ENCODE data around the gene RUNX2. TPM values are rescaled to one million over a fixed set of nuclear protein-coding genes. Genes with fewer than 3 reads are reported as not detected.

RUNX2 gene
- total and polyA plus RNA-seq, 2 donors from 2014 or later = 2.3 to 4.7 TPM

DNA sequence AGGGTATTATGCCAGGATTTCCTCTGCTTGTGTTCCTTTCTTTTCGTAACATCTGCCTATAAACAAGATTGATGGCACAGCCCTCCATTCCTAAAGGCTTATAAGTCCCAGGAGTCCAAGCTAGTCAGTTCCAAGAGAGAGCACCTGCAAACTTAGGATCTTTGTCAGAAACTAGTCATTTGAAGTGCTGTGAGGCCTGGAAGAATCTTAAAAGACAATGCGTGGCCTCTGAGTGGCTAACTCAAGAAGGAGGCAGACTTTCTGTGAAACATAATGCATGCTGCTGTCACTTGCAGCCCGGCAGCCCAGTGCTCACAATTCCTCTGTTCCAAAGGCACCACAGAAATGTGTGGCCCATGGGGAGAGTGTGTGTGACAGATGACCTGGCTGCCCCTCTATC, 184.6 kb downstream of the RUNX2 start:
- Histone ChIP-seq H3K27ac (ENCODE audit: low read depth in 2 of 2, low read length in 2 of 2) (no peak overlapping the region), H3K4me3 (ENCODE audit: low read length in 3 of 3) (no peak overlapping the region), H3K9me3 (ENCODE audit: control insufficient read depth in 2 of 3, insufficient read depth in 1 of 3, low read length in 3 of 3) (no peaks in the 10 kb centered on the region), H3K9ac (ENCODE audit: low read length in 3 of 3) (no peak overlapping the region), H3K4me1 (ENCODE audit: control insufficient read depth in 2 of 3, insufficient read depth in 2 of 3, low read depth in 1 of 3, low read length in 3 of 3) (no peaks in the 10 kb centered on the region), H3K36me3 (ENCODE audit: control insufficient read depth in 2 of 3, insufficient read depth in 3 of 3, low read length in 3 of 3) (no peaks in the 10 kb centered on the region), H3K27me3 (ENCODE audit: control insufficient read depth, insufficient read depth, low read length) (no peaks in the 10 kb centered on the region)
- intact Hi-C loops (cut with DNase I) = no loop called here
- no peak for FAIRE-seq
- DNase-seq = peak in 1 of 5 donors; percentile 44
- TF ChIP-seq, protein P1, sequence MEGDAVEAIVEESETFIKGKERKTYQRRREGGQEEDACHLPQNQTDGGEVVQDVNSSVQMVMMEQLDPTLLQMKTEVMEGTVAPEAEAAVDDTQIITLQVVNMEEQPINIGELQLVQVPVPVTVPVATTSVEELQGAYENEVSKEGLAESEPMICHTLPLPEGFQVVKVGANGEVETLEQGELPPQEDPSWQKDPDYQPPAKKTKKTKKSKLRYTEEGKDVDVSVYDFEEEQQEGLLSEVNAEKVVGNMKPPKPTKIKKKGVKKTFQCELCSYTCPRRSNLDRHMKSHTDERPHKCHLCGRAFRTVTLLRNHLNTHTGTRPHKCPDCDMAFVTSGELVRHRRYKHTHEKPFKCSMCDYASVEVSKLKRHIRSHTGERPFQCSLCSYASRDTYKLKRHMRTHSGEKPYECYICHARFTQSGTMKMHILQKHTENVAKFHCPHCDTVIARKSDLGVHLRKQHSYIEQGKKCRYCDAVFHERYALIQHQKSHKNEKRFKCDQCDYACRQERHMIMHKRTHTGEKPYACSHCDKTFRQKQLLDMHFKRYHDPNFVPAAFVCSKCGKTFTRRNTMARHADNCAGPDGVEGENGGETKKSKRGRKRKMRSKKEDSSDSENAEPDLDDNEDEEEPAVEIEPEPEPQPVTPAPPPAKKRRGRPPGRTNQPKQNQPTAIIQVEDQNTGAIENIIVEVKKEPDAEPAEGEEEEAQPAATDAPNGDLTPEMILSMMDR (IDR thresholded peaks at IDR 0.05; ENCODE audit: borderline replicate concordance, extremely low read depth, insufficient read depth) = no peak

DNA sequence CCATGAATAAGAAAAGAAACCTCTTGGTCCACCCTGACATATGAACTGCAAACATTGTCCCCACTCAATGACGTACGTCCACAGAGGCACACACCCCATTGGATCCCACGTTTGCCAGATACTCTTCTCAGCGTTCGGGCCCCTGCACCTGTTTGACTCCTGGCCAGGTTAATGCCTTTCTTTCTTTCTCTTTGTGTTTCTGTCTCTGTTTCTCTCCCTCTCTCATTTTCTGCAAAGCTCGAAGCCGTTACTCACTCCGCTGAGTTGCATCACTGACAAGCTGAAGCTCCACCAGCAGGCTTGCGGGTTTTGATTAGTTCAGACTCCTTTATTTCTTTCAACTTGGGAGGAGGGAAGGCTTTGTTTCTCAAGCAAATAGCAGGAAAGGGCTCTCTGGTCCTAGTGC, 185.1 kb downstream of the RUNX2 start:
- no peaks in the 10 kb centered on the region for H3K36me3 ChIP-seq (ENCODE audit: control insufficient read depth in 2 of 3, insufficient read depth in 3 of 3, low read length in 3 of 3)
- no peak overlapping the region for H3K9ac ChIP-seq (ENCODE audit: low read length in 3 of 3)
- TF ChIP-seq, protein P1 (IDR thresholded peaks at IDR 0.05; ENCODE audit: borderline replicate concordance, extremely low read depth, insufficient read depth) = no peak
- no peak overlapping the region for H3K27ac ChIP-seq (ENCODE audit: low read depth in 2 of 2, low read length in 2 of 2)
- no peaks in the 10 kb centered on the region for H3K4me1 ChIP-seq (ENCODE audit: control insufficient read depth in 2 of 3, insufficient read depth in 2 of 3, low read depth in 1 of 3, low read length in 3 of 3)
- intact Hi-C loops (cut with DNase I) = no loop called here
- H3K27me3 ChIP-seq (ENCODE audit: control insufficient read depth, insufficient read depth, low read length) = no peaks in the 10 kb centered on the region
- H3K9me3 ChIP-seq (ENCODE audit: control insufficient read depth in 2 of 3, insufficient read depth in 1 of 3, low read length in 3 of 3) = no peaks in the 10 kb centered on the region
- DNase-seq (peak in 2 of 5 donors; percentile 21 to 35), FAIRE-seq (no peak)
- H3K4me3 ChIP-seq (ENCODE audit: low read length in 3 of 3) = no peak overlapping the region

- intact Hi-C loops (cut with DNase I) = no loop called here
- TF ChIP-seq, protein P1 (IDR thresholded peaks at IDR 0.05; ENCODE audit: borderline replicate concordance, extremely low read depth, insufficient read depth) = no peak
- no peaks in the 10 kb centered on the region for H3K4me1 ChIP-seq (ENCODE audit: control insufficient read depth in 2 of 3, insufficient read depth in 2 of 3, low read depth in 1 of 3, low read length in 3 of 3)
- DNase-seq (no peak), FAIRE-seq (no peak)
- H3K4me3 ChIP-seq (ENCODE audit: low read length in 3 of 3) = no peak overlapping the region
- H3K27me3 ChIP-seq (ENCODE audit: control insufficient read depth, insufficient read depth, low read length) = no peaks in the 10 kb centered on the region
- no peak overlapping the region for H3K9ac ChIP-seq (ENCODE audit: low read length in 3 of 3)
- no peaks in the 10 kb centered on the region for H3K9me3 ChIP-seq (ENCODE audit: control insufficient read depth in 2 of 3, insufficient read depth in 1 of 3, low read length in 3 of 3)
- no peak overlapping the region for H3K27ac ChIP-seq (ENCODE audit: low read depth in 2 of 2, low read length in 2 of 2)
- H3K36me3 ChIP-seq (ENCODE audit: control insufficient read depth in 2 of 3, insufficient read depth in 3 of 3, low read length in 3 of 3) = no peaks in the 10 kb centered on the region
Measured at GRCh38 chr6:45513843-45514242, 185.7 kb downstream of the RUNX2 start.
